Mucosa of stomach (tissue), 1 donor: Measurements from ENCODE around the gene RND3.
A peak's percentile ranks its signal among the peaks of the same experiment; 100 is the strongest.

Experiments used
- H3K27me3 ChIP-seq: one replicate; pipeline ENCODE4 v1.7.0; 2013; ENCODE audit warnings: mild to moderate bottlenecking, low read length; ENCODE audit not compliant: control insufficient read depth, insufficient read depth
- H3K36me3 ChIP-seq: one replicate; pipeline ENCODE4 v1.7.0; 2013; ENCODE audit warnings: low read length; ENCODE audit not compliant: control insufficient read depth, insufficient read depth
- H3K4me1 ChIP-seq: one replicate; pipeline ENCODE4 v1.7.0; 2013; ENCODE audit warnings: mild to moderate bottlenecking, low read length; ENCODE audit not compliant: control insufficient read depth, insufficient read depth
- H3K4me3 ChIP-seq: one replicate; pipeline ENCODE4 v1.7.0; 2013; ENCODE audit warnings: low read length
- H3K9ac ChIP-seq: one replicate; pipeline ENCODE4 v1.7.0; 2013; ENCODE audit warnings: mild to moderate bottlenecking, low read length, moderate library complexity
- H3K9me3 ChIP-seq: one replicate; pipeline ENCODE4 v1.7.0; 2013; ENCODE audit warnings: mild to moderate bottlenecking, low read length, moderate library complexity; ENCODE audit not compliant: control insufficient read depth
- donor health status: Pancreatic carcinoma.

RND3 gene, protein sequence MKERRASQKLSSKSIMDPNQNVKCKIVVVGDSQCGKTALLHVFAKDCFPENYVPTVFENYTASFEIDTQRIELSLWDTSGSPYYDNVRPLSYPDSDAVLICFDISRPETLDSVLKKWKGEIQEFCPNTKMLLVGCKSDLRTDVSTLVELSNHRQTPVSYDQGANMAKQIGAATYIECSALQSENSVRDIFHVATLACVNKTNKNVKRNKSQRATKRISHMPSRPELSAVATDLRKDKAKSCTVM

DNA sequence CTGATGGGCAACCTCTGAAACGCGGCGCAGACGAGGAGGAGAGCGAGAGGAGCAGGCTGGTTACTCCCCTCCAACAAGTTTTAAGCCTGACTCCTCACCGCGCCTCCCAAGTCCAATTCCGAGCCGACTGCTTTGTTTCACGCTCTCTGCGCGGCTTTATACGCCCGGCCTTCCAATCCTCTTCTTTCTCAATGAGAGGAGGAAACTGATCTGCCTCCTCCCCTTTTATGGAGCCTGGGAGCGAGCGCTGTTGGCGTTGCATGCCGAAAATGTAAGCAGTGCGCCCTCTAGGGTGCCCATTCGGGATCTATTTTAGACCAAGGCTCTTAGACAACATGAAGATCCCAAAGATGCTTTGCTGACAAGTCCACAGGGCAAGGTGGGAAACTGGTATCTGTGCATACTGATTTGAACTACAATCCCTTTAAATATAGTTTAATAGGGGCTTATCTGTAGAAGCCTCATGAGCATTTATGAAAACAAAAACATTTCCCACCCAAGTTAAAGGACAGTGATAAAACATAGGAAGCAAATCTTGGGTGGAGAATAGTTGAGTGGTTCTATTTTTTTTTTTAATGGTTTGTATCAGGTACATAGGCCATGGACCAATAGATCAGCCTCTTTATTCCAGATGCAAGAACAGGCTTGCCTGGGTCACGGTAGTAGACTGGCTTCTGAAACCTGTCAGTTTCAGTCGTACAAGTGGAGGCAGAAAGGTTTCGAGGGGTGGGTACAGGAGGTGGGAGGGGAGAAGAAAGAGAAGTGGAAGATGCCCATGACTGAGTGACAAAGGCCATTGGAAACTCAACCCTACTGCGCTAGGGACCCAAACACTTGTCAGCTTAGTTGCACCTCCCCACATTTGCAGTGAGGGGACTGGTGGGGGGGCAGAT is at the start of gene RND3:
TSS of gene RND3 (minus strand) at position 131 of the 893 bp plus-strand sequence. CDS start 250 bp downstream, outside the sequence.
- Histone ChIP-seq H3K9ac (peak within 1 kb of the TSS; percentile 98), H3K4me3 (peak within 1 kb of the TSS; percentile 78), H3K4me1 (peaks cover 20% of the 10 kb centered on the region), H3K9me3 (no peaks in the 10 kb centered on the region), H3K36me3 (no peaks in the 10 kb centered on the region), H3K27me3 (no peaks in the 10 kb centered on the region)

DNA sequence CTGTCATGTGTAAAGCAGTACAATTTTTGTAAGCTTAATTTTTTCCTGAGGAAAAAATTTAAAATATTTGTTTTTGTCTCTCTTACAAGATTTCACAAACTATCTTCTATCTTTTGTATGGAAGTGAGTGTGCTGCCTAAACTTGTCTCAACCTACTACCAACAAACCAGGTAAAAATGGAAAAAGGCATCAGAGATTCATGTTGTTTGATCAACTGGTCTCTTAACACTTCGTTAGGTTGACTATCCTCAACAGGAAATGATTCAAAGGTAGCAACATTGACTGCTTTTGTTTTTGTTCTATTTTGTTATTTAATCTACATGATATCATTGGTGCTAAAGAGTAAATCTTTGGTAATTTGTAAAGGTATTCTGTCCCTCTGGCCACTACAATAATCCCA is 47.7 kb upstream of the RND3 start:
- Histone ChIP-seq H3K4me3 (no peak overlapping the region), H3K9ac (no peak overlapping the region), H3K36me3 (no peaks in the 10 kb centered on the region), H3K27me3 (no peaks in the 10 kb centered on the region), H3K9me3 (no peaks in the 10 kb centered on the region), H3K4me1 (no peaks in the 10 kb centered on the region)

DNA sequence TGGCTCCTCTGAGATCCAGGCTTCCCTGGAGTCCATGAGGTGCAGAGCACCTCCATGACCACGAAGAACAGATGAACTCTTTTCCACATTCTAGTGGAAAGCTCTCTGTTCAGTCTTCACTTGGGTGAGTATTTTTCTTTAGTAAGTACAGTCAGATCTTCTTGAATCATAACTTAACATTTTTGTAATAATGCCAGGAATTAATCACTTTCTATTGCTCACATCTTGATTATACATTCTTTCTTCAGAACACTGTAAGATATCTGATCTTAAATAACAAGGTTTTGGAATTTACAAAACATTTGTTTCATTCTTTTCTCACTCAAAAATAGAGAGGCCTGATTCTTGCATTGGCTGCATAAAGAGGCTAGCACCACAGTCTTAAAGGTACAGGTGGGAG is 45.4 kb upstream of the RND3 start:
- Histone ChIP-seq H3K4me1 (peaks cover 11% of the 10 kb centered on the region), H3K36me3 (no peaks in the 10 kb centered on the region), H3K4me3 (no peak overlapping the region), H3K9ac (no peak overlapping the region), H3K27me3 (no peaks in the 10 kb centered on the region), H3K9me3 (no peaks in the 10 kb centered on the region)

DNA sequence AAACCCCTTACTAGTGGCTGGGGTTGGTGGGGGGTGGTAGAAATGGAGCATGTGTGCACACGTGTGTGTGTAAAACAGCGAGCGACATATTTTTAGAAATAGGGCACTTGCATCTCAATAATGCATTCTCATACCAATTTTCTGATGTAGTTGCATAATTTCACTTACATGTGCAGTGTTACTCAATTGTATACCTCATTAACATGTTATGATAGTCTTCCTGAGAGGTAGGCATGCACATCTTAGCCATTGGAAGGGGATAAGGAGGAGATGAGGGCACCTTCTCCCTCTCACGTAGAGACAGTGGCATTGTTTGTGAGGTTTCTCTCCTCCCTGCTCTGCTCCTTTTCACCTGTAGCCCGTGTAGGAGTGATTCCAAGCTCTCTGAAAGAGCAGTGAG is 44.6 kb upstream of the RND3 start:
- no peak overlapping the region for H3K9ac ChIP-seq
- no peaks in the 10 kb centered on the region for H3K9me3 ChIP-seq
- no peaks in the 10 kb centered on the region for H3K36me3 ChIP-seq
- no peaks in the 10 kb centered on the region for H3K27me3 ChIP-seq
- no peak overlapping the region for H3K4me3 ChIP-seq
- H3K4me1 ChIP-seq = peaks cover 11% of the 10 kb centered on the region

DNA sequence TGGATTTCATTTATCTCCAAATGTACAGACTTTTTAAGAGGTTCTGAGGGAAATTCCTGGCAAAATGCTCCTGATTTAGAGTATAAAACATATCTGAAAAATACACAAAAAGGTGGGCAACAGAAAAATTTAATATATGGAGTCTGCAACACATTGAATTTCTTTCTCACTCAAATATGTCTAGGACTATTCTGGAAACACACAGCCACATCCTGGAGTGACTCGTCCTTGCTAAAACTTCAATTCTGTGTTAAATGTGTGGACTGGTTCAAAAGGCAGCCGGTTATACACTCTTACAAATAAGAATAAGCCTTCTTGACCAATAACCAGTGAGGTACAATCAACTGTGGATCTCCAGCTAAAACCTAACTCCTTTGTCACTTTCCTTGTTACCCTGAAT is 44.1 kb upstream of the RND3 start:
- no peak overlapping the region for H3K9ac ChIP-seq
- no peaks in the 10 kb centered on the region for H3K36me3 ChIP-seq
- H3K4me3 ChIP-seq = no peak overlapping the region
- no peaks in the 10 kb centered on the region for H3K27me3 ChIP-seq
- H3K9me3 ChIP-seq = no peaks in the 10 kb centered on the region
- H3K4me1 ChIP-seq = peaks cover 12% of the 10 kb centered on the region

DNA sequence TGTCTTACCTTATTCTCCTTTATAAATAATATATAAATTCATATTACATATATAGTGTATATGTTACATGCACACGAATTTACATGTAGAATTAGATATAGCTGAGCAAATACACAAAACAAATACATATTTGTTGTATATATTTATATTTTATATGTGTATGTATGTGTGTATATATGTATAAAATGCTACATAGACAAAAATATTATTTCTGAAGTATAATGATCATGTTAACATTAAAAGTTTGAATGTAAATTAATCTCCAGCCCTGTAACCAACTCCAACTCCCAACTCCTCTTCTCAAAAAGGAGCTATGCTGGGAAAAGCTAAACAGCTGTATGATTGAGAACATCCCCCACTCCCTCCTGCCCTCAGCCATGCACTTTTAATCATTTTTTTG is 42.7 kb upstream of the RND3 start:
- Histone ChIP-seq H3K36me3 (no peaks in the 10 kb centered on the region), H3K9ac (no peak overlapping the region), H3K4me1 (peaks cover 22% of the 10 kb centered on the region), H3K4me3 (no peak overlapping the region), H3K9me3 (no peaks in the 10 kb centered on the region), H3K27me3 (no peaks in the 10 kb centered on the region)

DNA sequence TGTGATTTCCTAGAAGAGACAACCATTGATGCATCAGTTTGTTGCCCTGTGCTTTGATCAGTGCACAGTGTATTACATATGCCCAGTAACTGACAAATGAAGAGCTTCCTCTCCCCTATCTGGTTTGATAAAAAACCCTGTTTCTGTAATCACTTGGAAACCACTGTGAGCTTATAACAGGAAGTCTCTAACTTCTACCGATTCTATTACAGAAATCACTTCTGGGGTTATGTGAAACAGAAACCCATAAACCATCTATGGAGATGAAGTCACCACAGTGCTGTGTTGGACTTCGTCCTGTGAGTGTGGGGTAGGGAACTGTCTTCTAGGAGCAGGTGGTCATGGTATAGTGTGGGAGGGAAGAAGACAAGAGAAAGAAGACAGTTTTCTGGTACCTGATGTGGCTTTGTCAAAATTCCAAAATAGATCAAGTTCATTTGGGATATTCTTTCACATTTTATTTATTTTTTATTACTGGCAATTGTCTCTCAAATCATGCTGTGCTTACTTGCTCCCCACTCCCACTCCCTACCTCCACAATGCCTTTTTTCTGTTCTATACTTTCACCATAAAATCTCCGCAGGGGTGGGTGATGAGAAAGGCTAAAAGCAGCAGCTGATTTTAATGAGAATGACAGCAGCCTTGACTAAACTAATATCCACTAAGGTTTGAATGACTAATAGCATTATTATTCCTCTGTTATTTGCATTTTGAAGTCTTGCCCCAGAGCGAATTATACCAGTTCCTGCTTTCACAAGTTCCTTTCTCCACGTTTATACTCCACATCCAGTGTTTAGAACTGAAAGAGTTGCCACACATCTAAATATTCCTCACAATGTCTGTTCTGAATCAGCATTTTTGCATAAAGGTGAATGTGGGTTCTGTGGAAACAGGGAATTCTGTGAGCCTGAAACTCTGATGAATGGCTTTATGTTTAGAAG is 41.7 kb upstream of the RND3 start:
- Histone ChIP-seq H3K36me3 (no peaks in the 10 kb centered on the region), H3K9ac (no peak overlapping the region), H3K9me3 (no peaks in the 10 kb centered on the region), H3K4me1 (peaks cover 22% of the 10 kb centered on the region), H3K27me3 (no peaks in the 10 kb centered on the region), H3K4me3 (no peak overlapping the region)

DNA sequence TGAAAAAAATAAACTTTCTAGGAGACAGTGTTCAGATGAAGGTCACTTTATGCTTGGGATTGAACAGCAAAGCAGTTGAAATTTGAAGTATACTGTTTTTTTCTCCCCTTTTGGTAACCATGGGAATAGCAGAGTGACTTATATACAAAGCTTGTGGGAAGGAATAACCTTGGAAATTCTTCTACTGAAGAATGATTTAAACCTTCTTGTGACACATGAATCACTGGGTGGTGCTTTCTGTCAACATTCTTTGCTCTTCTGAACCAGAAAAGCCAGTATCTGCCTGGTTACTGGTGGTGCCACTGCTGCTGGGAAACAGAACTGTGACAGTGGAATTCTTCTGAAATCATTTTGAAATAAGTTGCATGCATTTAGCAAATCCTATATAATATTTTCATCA is 39.4 kb upstream of the RND3 start:
- peaks cover 22% of the 10 kb centered on the region for H3K4me1 ChIP-seq
- no peaks in the 10 kb centered on the region for H3K9me3 ChIP-seq
- H3K27me3 ChIP-seq = no peaks in the 10 kb centered on the region
- no peaks in the 10 kb centered on the region for H3K36me3 ChIP-seq
- no peak overlapping the region for H3K4me3 ChIP-seq
- no peak overlapping the region for H3K9ac ChIP-seq

DNA sequence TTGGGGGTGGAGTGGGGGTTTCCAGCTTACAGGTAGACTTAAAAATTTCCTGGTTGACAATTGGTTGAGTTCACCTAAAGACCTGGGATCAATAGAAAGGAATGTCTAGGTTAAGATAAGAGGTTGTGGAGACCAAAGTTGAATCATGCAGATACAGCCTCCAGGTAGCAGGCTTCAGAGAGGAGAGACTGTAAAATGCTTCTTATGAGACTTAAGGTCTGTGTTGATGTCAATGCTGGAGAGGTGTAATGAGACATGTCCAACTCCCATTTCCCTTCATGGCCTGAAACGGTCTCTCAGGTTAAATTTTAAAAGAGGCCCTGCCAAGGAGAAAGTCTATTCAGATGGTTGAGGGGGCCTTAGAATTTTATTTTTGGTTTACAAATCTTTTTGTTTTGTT is 38.5 kb upstream of the RND3 start:
- no peak overlapping the region for H3K4me3 ChIP-seq
- peaks cover 22% of the 10 kb centered on the region for H3K4me1 ChIP-seq
- no peaks in the 10 kb centered on the region for H3K27me3 ChIP-seq
- no peaks in the 10 kb centered on the region for H3K36me3 ChIP-seq
- H3K9me3 ChIP-seq = no peaks in the 10 kb centered on the region
- no peak overlapping the region for H3K9ac ChIP-seq

DNA sequence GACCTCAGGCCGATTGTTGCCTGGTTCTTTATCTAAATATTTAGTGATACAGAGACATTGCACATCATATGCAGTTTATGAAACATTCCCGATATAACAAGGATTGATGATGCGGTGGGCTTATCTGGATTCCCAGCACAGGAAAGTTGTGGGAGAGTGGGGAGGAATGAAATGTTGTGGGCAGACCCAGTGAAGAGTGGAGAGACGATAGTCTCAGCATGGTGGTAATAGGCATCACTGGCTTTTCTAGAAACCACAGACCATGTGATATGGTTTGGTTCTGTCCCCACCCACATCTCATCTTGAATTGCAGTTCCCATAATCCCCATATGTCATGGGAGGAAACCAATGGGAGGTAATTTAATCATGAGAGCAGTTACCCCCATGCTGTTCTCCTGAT is 34.8 kb upstream of the RND3 start:
- Histone ChIP-seq H3K9ac (no peak overlapping the region), H3K4me1 (peaks cover 11% of the 10 kb centered on the region)

DNA sequence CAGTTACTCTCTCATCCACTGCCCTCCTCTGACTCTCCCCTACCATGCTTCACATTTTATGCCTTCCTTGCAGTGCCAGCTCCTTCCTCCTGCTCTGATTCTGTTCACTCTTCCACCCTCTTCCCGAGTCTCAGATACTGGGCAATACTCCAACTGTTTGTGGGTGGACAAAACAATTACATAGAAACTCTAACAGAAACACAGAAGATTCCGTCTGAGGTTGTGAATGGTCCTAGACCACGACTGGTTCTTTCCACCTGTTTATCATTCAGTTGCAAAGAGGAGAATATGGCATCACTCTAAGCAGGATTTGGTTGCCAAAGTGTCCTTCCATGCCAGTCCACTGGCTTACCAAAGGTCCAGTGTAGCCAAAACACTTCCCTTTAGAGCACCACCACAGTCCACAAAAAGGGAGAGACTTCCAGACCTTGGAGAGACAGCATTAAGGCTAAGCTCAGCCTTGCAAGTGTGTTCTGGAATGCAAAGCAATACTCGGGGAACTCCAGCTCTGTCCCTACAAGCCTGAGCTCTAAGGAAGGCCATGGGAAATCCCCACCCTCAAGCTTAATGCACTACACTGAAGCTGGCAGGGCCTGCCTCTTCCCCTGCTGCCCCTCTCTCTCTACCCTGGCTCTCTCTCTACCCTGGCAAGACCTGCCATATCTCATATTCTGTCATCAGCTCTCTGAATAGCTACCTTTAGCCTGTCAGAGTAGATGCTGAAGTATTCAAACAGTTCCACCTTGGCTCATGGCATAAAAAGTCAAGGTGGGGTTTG is 33.6 kb upstream of the RND3 start:
- no peaks in the 10 kb centered on the region for H3K27me3 ChIP-seq
- H3K4me1 ChIP-seq = peaks cover 5% of the 10 kb centered on the region
- no peak overlapping the region for H3K9ac ChIP-seq
- H3K36me3 ChIP-seq = no peaks in the 10 kb centered on the region
- no peaks in the 10 kb centered on the region for H3K9me3 ChIP-seq
- H3K4me3 ChIP-seq = no peak overlapping the region

More for the DNA sequence above, 34.8 kb upstream of the RND3 start:
- H3K36me3 ChIP-seq = no peaks in the 10 kb centered on the region
- H3K4me3 ChIP-seq = no peak overlapping the region
- no peaks in the 10 kb centered on the region for H3K9me3 ChIP-seq
- H3K27me3 ChIP-seq = no peaks in the 10 kb centered on the region
